IMR-90 (cell line): Measurements from ENCODE around the gene DMXL2. TPM values are rescaled to one million over a fixed set of nuclear protein-coding genes. Genes with fewer than 3 reads are reported as not detected.
A peak's percentile ranks its signal among the peaks of the same experiment; 100 is the strongest.

Experiments
- ATAC-seq: fragments of 200-7000 bp; cut with Tn5 transposase; 2 replicates; pipeline ENCODE4 v1.9.1; 2020; ENCODE audit warnings: low read depth, mild to moderate bottlenecking, moderate library complexity
- BruUV-seq: library from RNA; stranded (reverse); fragments of 400-500 nt; replicated peaks from 2 replicates; lab custom pipeline; 2021; lab: Mats Ljungman, UMichigan
- CTCF ChIA-PET: fragments of 300-600 bp; formaldehyde crosslinking; extraction: SDS; loops from one replicate; lab custom pipeline; 2021; ENCODE audit warnings: antibody characterized with exemption; lab: Yijun Ruan, JAX
- POLR2A ChIA-PET: fragments of 300-600 bp; sonication (Branson Sonifier 250); formaldehyde crosslinking; loops from one replicate; lab custom pipeline; 2022; ENCODE audit warnings: antibody characterized with exemption; ENCODE audit not compliant: unreplicated experiment; lab: Charles Lee
- DNase-seq: peaks from one replicate; pipeline ENCODE4 v3.0.0; 2013
- H2AFZ ChIP-seq: replicated peaks from 2 replicates; pipeline ENCODE3; 2013; ENCODE audit warnings: low read length, mild to moderate bottlenecking; ENCODE audit not compliant: poor library complexity
- H2AK5ac ChIP-seq: 2 replicates; pipeline ENCODE4 v1.6.1; 2013; ENCODE audit warnings: low read depth, low read length, inconsistent platforms
- H2AK9ac ChIP-seq: replicated peaks from 2 replicates; pipeline ENCODE3; 2013; ENCODE audit warnings: mild to moderate bottlenecking, low read depth, low read length, moderate library complexity; ENCODE audit not compliant: poor library complexity
- H2BK120ac ChIP-seq: 2 replicates; pipeline ENCODE4 v1.6.1; 2013; ENCODE audit warnings: low read depth, low read length, inconsistent platforms
- H2BK15ac ChIP-seq: 3 replicates; pipeline ENCODE4 v1.6.1; 2013; ENCODE audit warnings: low read depth, low read length, inconsistent platforms
- H2BK20ac ChIP-seq: 2 replicates; pipeline ENCODE4 v1.6.1; 2013; ENCODE audit warnings: low read depth, mild to moderate bottlenecking, inconsistent platforms, low read length, moderate library complexity
- H2BK5ac ChIP-seq: 2 replicates; pipeline ENCODE4 v1.6.1; 2013; ENCODE audit warnings: mild to moderate bottlenecking, low read depth, low read length, inconsistent platforms; ENCODE audit not compliant: poor library complexity, severe bottlenecking
- H3K14ac ChIP-seq: replicated peaks from 2 replicates; pipeline ENCODE4 v1.6.1; 2013; ENCODE audit warnings: low read depth, low read length, inconsistent platforms
- H3K18ac ChIP-seq: 2 replicates; pipeline ENCODE4 v1.6.1; 2013; ENCODE audit warnings: low read depth, low read length, control low read depth
- H3K23ac ChIP-seq: 2 replicates; pipeline ENCODE4 v1.6.1; 2013; ENCODE audit warnings: low read depth, low read length, inconsistent platforms
- H3K27ac ChIP-seq: 2 replicates; pipeline ENCODE4 v1.5.1; 2013; ENCODE audit warnings: mild to moderate bottlenecking, control low read depth, low read length; ENCODE audit not compliant: insufficient read depth
- H3K27me3 ChIP-seq: 2 replicates; pipeline ENCODE4 v1.6.1; 2013; ENCODE audit warnings: low read length; ENCODE audit not compliant: control insufficient read depth, insufficient read depth
- H3K36me3 ChIP-seq: 2 replicates; pipeline ENCODE4 v1.6.1; 2013; ENCODE audit warnings: low read length, mixed read lengths; ENCODE audit not compliant: control insufficient read depth, insufficient read depth
- H3K4ac ChIP-seq: 2 replicates; pipeline ENCODE4 v1.6.1; 2013; ENCODE audit warnings: low read depth, low read length, inconsistent platforms
- H3K4me1 ChIP-seq: 2 replicates; pipeline ENCODE4 v1.6.1; 2013; ENCODE audit warnings: low read length, mixed read lengths; ENCODE audit not compliant: control insufficient read depth, insufficient read depth
- H3K4me2 ChIP-seq: 2 replicates; pipeline ENCODE4 v1.6.1; 2013; ENCODE audit warnings: low read depth, mild to moderate bottlenecking, control low read depth, low read length, moderate library complexity
- H3K4me3 ChIP-seq: 2 replicates; pipeline ENCODE4 v1.5.1; 2013; ENCODE audit warnings: low read depth, mild to moderate bottlenecking, control low read depth, low read length, moderate library complexity; ENCODE audit not compliant: insufficient read depth
- H3K56ac ChIP-seq: 2 replicates; pipeline ENCODE4 v1.6.1; 2013; ENCODE audit warnings: low read length, inconsistent platforms; ENCODE audit not compliant: insufficient read depth; ENCODE audit errors: extremely low read depth
- H3K79me1 ChIP-seq, 2 experiments: 2 replicates each; pipeline ENCODE4 v1.6.1; 2013; ENCODE audit warnings: low read length in 2 of 2, inconsistent platforms in 1 of 2, low read depth in 1 of 2
- H3K9ac ChIP-seq: 2 replicates; pipeline ENCODE4 v1.6.1; 2013; ENCODE audit warnings: low read depth, low read length, control low read depth
- H3K9me1 ChIP-seq: 2 replicates; pipeline ENCODE4 v1.6.1; 2013; ENCODE audit warnings: low read length, inconsistent platforms; ENCODE audit not compliant: insufficient read depth
- H3K9me3 ChIP-seq: 2 replicates; pipeline ENCODE4 v1.6.1; 2013; ENCODE audit warnings: low read length; ENCODE audit not compliant: control insufficient read depth, insufficient read depth
- H4K20me1 ChIP-seq: 2 replicates; pipeline ENCODE4 v1.6.1; 2013; ENCODE audit warnings: low read length, inconsistent platforms; ENCODE audit not compliant: insufficient read depth
- H4K5ac ChIP-seq: 2 replicates; pipeline ENCODE4 v1.6.1; 2013; ENCODE audit warnings: mild to moderate bottlenecking, low read depth, low read length, control low read depth
- H4K8ac ChIP-seq, 2 experiments: 2 replicates each; pipeline ENCODE4 v1.6.1; 2013; ENCODE audit warnings: low read depth in 2 of 2, low read length in 2 of 2, control low read depth in 1 of 2, inconsistent platforms in 1 of 2
- H4K91ac ChIP-seq: 2 replicates; pipeline ENCODE4 v1.6.1; 2013; ENCODE audit warnings: low read depth, low read length, inconsistent platforms; ENCODE audit not compliant: insufficient read depth
- BHLHE40 ChIP-seq: fragments of 150-350 bp; IDR thresholded peaks from 2 replicates; pipeline ENCODE4 v1.6.1; 2016; ENCODE audit warnings: mild to moderate bottlenecking, low read depth, low read length
- CEBPB ChIP-seq: IDR thresholded peaks from 2 replicates; pipeline ENCODE4 v1.6.1; 2012; ENCODE audit warnings: low read depth, low read length, improper control_type of control experiment
- CTCF ChIP-seq: conservative IDR thresholded peaks from 2 replicates; pipeline ENCODE4 v1.5.1; 2012; ENCODE audit warnings: mild to moderate bottlenecking, low read depth, low read length, improper control_type of control experiment
- ELK1 ChIP-seq: fragments of 150-350 bp; IDR thresholded peaks from 2 replicates; pipeline ENCODE4 v1.6.1; 2016; ENCODE audit warnings: low read depth, mild to moderate bottlenecking, low read length, moderate library complexity, borderline replicate concordance
- MAFK ChIP-seq: IDR thresholded peaks from 2 replicates; pipeline ENCODE4 v1.6.1; 2012; ENCODE audit warnings: low read depth, low read length, improper control_type of control experiment
- MAZ ChIP-seq: IDR thresholded peaks from 2 replicates; pipeline ENCODE4 v1.6.1; 2012; ENCODE audit warnings: low read depth, mild to moderate bottlenecking, low read length, improper control_type of control experiment, moderate library complexity, borderline replicate concordance
- NFE2L2 ChIP-seq: fragments of 150-350 bp; IDR thresholded peaks from 2 replicates; pipeline ENCODE4 v1.6.1; 2016; ENCODE audit warnings: low read depth, mild to moderate bottlenecking, low read length
- POLR2A ChIP-seq: IDR thresholded peaks from 2 replicates; pipeline ENCODE4 v1.6.1; 2012; ENCODE audit warnings: mild to moderate bottlenecking, low read depth, low read length
- RAD21 ChIP-seq: IDR thresholded peaks from 2 replicates; pipeline ENCODE4 v1.6.1; 2012; ENCODE audit warnings: low read length, improper control_type of control experiment
- RCOR1 ChIP-seq: IDR thresholded peaks from 2 replicates; pipeline ENCODE4 v1.6.1; 2012; ENCODE audit warnings: mild to moderate bottlenecking, low read length, improper control_type of control experiment; ENCODE audit not compliant: insufficient replicate concordance
- RFX5 ChIP-seq: IDR thresholded peaks from 2 replicates; pipeline ENCODE4 v1.8.0; 2012; ENCODE audit warnings: low read depth, mild to moderate bottlenecking, low read length, moderate library complexity
- SMC3 ChIP-seq: fragments of 150-350 bp; IDR thresholded peaks from 2 replicates; pipeline ENCODE4 v1.6.1; 2016; ENCODE audit warnings: low read depth, mild to moderate bottlenecking, antibody characterized with exemption, low read length, moderate library complexity
- WGBS, 2 experiments: methylation state at CpG; one replicate each; pipeline versions ENCODE4 v1.1.5 to v1.1.7; 2013; ENCODE audit warnings: missing lambda C conversion rate in 2 of 2; ENCODE audit not compliant: insufficient read length in 1 of 2; ENCODE audit errors: extremely low coverage in 2 of 2; 5-methylcytosine and 5-hydroxymethylcytosine counted together
- dilution Hi-C: fragments of 300-500 bp; cut with HindIII; formaldehyde crosslinking; loops from one replicate; pipeline ENCODE4 v1.14.3; 2018; ENCODE audit warnings: low sequenced_read_pairs; ENCODE audit not compliant: unreplicated experiment
- in situ Hi-C: fragments of 300-500 bp; cut with MboI; formaldehyde crosslinking; loops from 3 replicates; pipeline ENCODE4 v1.14.3; 2019; ENCODE audit warnings: low sequenced_read_pairs, inconsistent platforms, mixed read lengths
- intact Hi-C: fragments of 100-400 bp; cut with micrococcal nuclease; formaldehyde crosslinking; loops from 2 replicates; pipeline ENCODE4 v1.10.0; 2022
- polyA plus RNA-seq, 3 experiments: library from polyadenylated mRNA; depleted of rRNA; stranded (reverse); fragments of >200 nt; gene quantifications; 2 replicates each; pipeline ENCODE4 v1.2.3, GENCODE V29; 2012; ENCODE audit warnings: low replicate concordance in 1 of 3
- total RNA-seq: library from RNA; depleted of rRNA; stranded (reverse); fragments of >200 nt; gene quantifications from 2 replicates; pipeline ENCODE4 v1.2.3, GENCODE V29; 2012
- TF ChIP-seq, protein P1 (sequence below): fragments of 150-350 bp; IDR thresholded peaks from 2 replicates; pipeline ENCODE4 v1.6.1; 2017; ENCODE audit warnings: mild to moderate bottlenecking, antibody characterized with exemption, low read length, low read depth

The DMXL2 gene
- total and polyA plus RNA-seq, 2 of the 4 experiments (the other 2 are of a cell fraction) = 9.7 to 21.9 TPM

DNA sequence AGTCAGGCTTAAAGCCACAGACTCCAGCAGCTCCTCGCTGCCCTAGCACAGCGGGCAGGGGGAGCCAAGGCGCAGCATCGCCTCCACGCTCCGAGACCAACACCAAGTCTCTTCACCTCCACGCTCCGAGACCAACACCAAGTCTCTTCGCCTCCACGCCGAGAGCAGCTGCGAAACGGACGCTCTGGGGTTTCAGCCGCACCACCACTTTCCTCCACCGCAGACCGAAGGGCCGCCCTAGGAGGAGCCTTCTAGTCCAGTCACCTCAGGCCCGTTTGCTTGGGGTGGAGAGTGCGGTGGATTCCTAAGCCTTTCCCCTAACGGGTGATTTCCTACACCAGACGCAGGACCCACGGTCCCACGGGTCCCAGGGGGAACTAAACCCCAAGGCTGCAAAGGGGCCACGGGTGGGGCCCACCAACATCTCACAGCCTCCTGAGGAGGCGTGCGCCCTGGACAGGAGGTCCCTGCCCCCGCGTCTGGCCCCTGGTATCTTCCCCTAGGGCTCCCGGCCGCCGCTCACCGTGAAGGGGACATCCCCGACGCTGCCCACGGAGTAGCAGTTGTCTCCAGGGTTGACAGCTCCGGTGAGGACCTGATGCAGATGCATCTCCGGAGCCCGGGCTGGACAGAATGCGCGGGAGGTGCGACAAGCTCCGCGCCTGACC, 501 bp downstream of the DMXL2 start:
- Histone ChIP-seq H3K36me3 (no peaks in the 10 kb centered on the region), H3K4me2 (peak overlapping the region; percentile 76), H3K18ac (peak overlapping the region; percentile 38; the same call in 1 of the 2 replicates), H2AFZ (peak overlapping the region; percentile 97), H3K27me3 (peaks cover 5% of the 10 kb centered on the region), H2BK20ac (no peak overlapping the region), H3K9me1 (0 out of 2 replicates have a peak, but pooled peaks cover 2% of the 10 kb centered on the region), H2AK9ac (peak overlapping the region; percentile 51), H2AK5ac (no peak overlapping the region), H4K5ac (0 out of 2 replicates have a peak overlapping the region, but pooled peaks have one; percentile 6), H4K8ac (peak overlapping the region; percentile 3 to 70; a peak in 2 of 4 replicates), H2BK15ac (no peak overlapping the region), H3K4ac (peak overlapping the region; percentile 34), H4K91ac (peak overlapping the region; percentile 70; the same call in 1 of the 2 replicates), H2BK5ac (peak overlapping the region; percentile 4), H3K9ac (peak overlapping the region; percentile 77), H4K20me1 (peaks cover 5% of the 10 kb centered on the region; the same call in 1 of the 2 replicates), H3K56ac (peak overlapping the region; percentile 46; the same call in 1 of the 2 replicates), H2BK120ac (peak overlapping the region; percentile 31), H3K14ac (peak overlapping the region; percentile 75), H3K4me1 (peaks cover 3% of the 10 kb centered on the region; the same call in 1 of the 2 replicates), H3K9me3 (no peaks in the 10 kb centered on the region), H3K27ac (peak overlapping the region; percentile 75), H3K23ac (peak overlapping the region; percentile 77), H3K79me1 (peaks cover 14 to 21% of the 10 kb centered on the region in 2 experiments; a peak in 3 of 4 replicates), H3K4me3 (peak overlapping the region; percentile 83)
- dilution Hi-C loops = no loop called here
- no TSS peak for BruUV-seq
- WGBS, 2 experiments = 0% methylated on average over 11 of the region's 44 CpGs; no CpG with 5 or more reads in 1 of the 2 experiments
- in situ Hi-C loops = no loop called here
- DNase-seq = peak; percentile 57
- intact Hi-C loops = loop anchor here (2.0 kb wide), 1 partner anchor 85 kb away; no protein-coding TSS in a partner anchor
- ChIA-PET POLR2A (interaction anchor here (1.1 kb wide), 1 partner anchor 85 kb away, joined by 3 read pairs; no protein-coding TSS in a partner anchor), CTCF (interaction anchor here (0.9 to 1.2 kb wide), 3 partner anchors 9 to 85 kb away, joined by 3 to 5 read pairs (median 4); no protein-coding TSS in a partner anchor)
- ATAC-seq = peak; percentile 65
- 0 out of 2 replicates have a peak, but pooled peaks have one; percentile 3 for TF ChIP-seq CTCF
- TF ChIP-seq MAFK = no peak
- no peak for TF ChIP-seq RCOR1
- TF ChIP-seq SMC3 = no peak
- TF ChIP-seq, protein P1, sequence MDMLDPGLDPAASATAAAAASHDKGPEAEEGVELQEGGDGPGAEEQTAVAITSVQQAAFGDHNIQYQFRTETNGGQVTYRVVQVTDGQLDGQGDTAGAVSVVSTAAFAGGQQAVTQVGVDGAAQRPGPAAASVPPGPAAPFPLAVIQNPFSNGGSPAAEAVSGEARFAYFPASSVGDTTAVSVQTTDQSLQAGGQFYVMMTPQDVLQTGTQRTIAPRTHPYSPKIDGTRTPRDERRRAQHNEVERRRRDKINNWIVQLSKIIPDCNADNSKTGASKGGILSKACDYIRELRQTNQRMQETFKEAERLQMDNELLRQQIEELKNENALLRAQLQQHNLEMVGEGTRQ = no peak
- no peak for TF ChIP-seq NFE2L2
- no peak for TF ChIP-seq MAZ
- TF ChIP-seq CEBPB = no peak
- TF ChIP-seq RFX5 = no peak
- TF ChIP-seq ELK1 = no peak
- no peak for TF ChIP-seq BHLHE40
- TF ChIP-seq RAD21 = no peak
- TF ChIP-seq POLR2A = no peak
